Measurements from ENCODE around the gene SBNO2. TPM values are rescaled to one million over a fixed set of nuclear protein-coding genes. Genes with fewer than 3 reads are reported as not detected.
A peak's percentile ranks its signal among the peaks of the same experiment; 100 is the strongest.

Gene SBNO2
- total and polyA plus RNA-seq, 10 donors = 16.2 to 230 (median 112) TPM

DNA sequence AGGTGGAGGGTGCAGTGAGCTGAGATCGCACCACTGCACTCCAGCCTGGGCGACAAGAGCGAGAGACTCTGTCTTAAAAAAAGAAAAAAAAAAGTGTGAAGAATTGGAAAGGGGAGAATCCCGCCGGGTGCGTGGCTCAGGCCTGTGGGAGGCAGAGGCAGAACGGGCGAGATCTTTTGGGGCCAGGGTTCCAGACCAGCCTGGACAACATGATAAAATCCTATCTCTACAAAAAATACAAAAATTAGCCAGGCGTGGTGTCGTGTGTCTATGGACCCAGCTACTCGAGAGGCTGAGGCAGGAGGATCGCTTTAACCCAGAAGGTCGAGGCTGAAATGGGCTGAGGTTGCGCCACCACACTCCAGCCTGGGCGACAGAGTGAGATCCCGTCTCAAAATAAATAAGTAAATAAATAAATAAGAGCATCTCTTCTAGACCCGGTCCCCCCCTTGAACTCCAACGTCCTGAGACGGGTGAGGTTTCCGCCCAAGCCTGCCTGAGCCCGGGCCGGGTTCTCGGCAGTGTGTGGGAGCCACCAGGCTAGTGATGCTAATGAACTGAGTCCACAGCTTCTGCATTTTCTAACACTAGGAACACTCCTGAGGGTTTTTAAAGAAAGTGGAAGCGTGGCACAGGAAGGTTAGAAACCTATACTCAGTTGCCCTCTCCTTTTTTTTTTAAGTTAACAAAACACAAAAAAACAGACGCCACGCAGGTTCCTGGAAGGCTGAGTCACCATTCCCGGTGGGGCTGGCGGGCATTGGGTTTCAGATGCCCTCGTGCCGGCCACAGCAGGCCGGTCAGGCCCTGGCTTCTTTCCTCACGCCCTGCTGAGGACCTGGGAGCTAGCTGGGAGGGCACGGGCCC is 48.2 kb downstream of the SBNO2 start:
- H3K9me3 ChIP-seq = no peaks in the 10 kb centered on the region
- H3K27ac ChIP-seq = peak overlapping the region in 3 of 8 donors; percentile 42 to 55 (median 43)
- peaks cover 9 to 95% (median 72%) of the 10 kb centered on the region in 6 donors for H3K36me3 ChIP-seq
- peaks cover 28 to 84% (median 65%) of the 10 kb centered on the region in 6 donors for H3K4me1 ChIP-seq
- WGBS, 5 donors = 81 to 93% (median 86%) methylated on average over 33 of the region's 33 CpGs
- TF ChIP-seq POLR2AphosphoS5 (IDR thresholded peaks at IDR 0.05) = peak in 1 of 3 donors; percentile 60
- TF ChIP-seq, protein P1, sequence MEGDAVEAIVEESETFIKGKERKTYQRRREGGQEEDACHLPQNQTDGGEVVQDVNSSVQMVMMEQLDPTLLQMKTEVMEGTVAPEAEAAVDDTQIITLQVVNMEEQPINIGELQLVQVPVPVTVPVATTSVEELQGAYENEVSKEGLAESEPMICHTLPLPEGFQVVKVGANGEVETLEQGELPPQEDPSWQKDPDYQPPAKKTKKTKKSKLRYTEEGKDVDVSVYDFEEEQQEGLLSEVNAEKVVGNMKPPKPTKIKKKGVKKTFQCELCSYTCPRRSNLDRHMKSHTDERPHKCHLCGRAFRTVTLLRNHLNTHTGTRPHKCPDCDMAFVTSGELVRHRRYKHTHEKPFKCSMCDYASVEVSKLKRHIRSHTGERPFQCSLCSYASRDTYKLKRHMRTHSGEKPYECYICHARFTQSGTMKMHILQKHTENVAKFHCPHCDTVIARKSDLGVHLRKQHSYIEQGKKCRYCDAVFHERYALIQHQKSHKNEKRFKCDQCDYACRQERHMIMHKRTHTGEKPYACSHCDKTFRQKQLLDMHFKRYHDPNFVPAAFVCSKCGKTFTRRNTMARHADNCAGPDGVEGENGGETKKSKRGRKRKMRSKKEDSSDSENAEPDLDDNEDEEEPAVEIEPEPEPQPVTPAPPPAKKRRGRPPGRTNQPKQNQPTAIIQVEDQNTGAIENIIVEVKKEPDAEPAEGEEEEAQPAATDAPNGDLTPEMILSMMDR (IDR thresholded peaks at IDR 0.05 in 8 of 11, conservative IDR thresholded peaks at IDR 0.05 in 3 of 11) = no peak
- intact Hi-C loops (cut with DNase I; ENCODE audit: low total_unique reads) = no loop called here
- no peak overlapping the region for H3K4me3 ChIP-seq
- no peaks in the 10 kb centered on the region for H3K27me3 ChIP-seq (replicated peaks in 1 of 7)
- no peak for DNase-seq

DNA sequence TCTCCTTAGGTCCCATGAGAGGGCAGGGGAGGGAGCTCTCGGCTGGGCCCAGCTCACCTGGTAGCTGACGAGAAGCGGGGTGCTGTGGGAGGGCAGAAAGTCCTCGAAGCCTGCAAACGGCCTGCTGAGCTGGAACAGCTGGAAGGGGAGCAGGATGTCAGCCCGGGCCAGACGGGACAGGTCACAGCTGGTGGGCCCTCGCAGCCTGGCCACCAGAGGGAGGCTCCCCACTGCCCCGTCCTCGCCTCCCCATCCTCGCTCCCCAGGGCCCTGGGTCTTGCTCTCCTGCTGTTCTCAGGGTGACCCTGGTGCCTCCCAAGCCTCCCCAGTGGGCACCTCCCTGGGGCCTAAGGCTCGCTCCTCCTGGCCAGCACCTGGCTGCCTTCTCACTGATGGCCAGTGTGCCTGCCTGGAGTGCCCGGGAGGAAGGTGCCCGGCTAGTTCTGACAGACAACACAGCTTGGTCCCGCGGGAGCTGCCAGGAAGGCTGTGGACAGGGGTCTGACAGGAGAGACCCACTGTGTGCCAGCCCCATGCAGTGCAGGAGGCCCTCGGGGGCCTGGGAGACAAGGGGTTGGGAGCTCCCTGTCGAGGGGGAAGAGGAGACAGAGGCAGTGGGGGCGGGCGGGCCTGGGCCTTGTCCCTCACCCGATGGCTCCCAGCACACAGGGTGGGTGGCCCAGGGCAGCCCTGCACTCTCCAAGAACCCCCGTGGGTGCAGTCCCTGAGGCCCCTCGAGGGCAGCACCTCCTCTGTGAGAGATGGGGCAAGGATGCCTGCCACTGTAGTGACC is 50.0 kb downstream of the SBNO2 start:
- 90 to 95% (median 93%) methylated on average over 15 to 23 of the region's 23 CpGs for WGBS, 5 donors
- Histone ChIP-seq H3K4me3 (no peak overlapping the region), H3K4me1 (peaks cover 10 to 72% (median 47%) of the 10 kb centered on the region in 6 donors), H3K27ac (peak overlapping the region in 3 of 8 donors; percentile 17 to 69 (median 46)), H3K9me3 (no peaks in the 10 kb centered on the region), H3K27me3 (replicated peaks in 1 of 7) (no peaks in the 10 kb centered on the region), H3K36me3 (peaks cover 9 to 100% (median 90%) of the 10 kb centered on the region in 6 donors)
- peak; percentile 68 for DNase-seq
- TF ChIP-seq, protein P1 (IDR thresholded peaks at IDR 0.05 in 8 of 11, conservative IDR thresholded peaks at IDR 0.05 in 3 of 11) = no peak
- TF ChIP-seq POLR2A (IDR thresholded peaks at IDR 0.05) (no peak), POLR2AphosphoS5 (IDR thresholded peaks at IDR 0.05) (peak in 1 of 3 donors; percentile 44)
- intact Hi-C loops (cut with DNase I; ENCODE audit: low total_unique reads) = no loop called here

- intact Hi-C loops (cut with DNase I; ENCODE audit: low total_unique reads) = no loop called here
- peaks cover 9 to 100% (median 97%) of the 10 kb centered on the region in 6 donors for H3K36me3 ChIP-seq
- TF ChIP-seq, protein P1 (IDR thresholded peaks at IDR 0.05 in 8 of 11, conservative IDR thresholded peaks at IDR 0.05 in 3 of 11) = no peak
- no peak for TF ChIP-seq POLR2AphosphoS5 (IDR thresholded peaks at IDR 0.05)
- no peak for TF ChIP-seq POLR2A (IDR thresholded peaks at IDR 0.05)
- H3K4me3 ChIP-seq = no peak overlapping the region
- H3K9me3 ChIP-seq = no peaks in the 10 kb centered on the region
- peak overlapping the region in 3 of 8 donors; percentile 17 to 69 (median 46) for H3K27ac ChIP-seq
- H3K4me1 ChIP-seq = peaks cover 5 to 68% (median 43%) of the 10 kb centered on the region in 6 donors
- peak; percentile 63 for DNase-seq
- no peaks in the 10 kb centered on the region for H3K27me3 ChIP-seq (replicated peaks in 1 of 7)
- WGBS, 5 donors = 93 to 98% (median 96%) methylated on average over 18 to 20 of the region's 20 CpGs
Observed at GRCh38 chr19:1123381-1123780, 50.7 kb downstream of the SBNO2 start.

Data from spleen (tissue), 11 donors.